ENCODE results near the gene GLCE.
"Not testable (repeated sequence)": the region's sequence is repeated elsewhere in the genome, so short reads cannot be mapped to it uniquely, and the experiment has no call there.

The GLCE gene

DNA sequence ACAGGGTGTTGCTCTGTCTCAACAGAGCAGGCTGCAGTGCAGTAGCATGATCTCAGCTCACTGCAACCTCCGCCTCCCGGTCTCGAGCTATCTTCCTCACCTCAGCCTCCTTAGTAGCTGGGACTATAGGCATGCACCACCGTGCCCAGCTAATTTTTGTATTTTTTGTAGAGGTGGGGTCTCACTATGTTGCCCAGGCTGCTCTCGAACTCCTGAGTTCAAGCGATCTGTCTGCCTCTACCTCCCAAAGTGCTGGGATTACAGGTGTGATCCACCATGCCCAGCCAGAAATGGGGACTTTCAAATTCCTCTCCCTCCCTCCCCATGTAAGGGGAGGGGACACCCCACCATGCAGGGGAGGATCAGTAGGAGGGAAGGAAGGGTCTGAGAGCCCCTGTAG is 141.7 kb downstream of the GLCE start:
- DNase-seq: not testable (repeated sequence)

DNA sequence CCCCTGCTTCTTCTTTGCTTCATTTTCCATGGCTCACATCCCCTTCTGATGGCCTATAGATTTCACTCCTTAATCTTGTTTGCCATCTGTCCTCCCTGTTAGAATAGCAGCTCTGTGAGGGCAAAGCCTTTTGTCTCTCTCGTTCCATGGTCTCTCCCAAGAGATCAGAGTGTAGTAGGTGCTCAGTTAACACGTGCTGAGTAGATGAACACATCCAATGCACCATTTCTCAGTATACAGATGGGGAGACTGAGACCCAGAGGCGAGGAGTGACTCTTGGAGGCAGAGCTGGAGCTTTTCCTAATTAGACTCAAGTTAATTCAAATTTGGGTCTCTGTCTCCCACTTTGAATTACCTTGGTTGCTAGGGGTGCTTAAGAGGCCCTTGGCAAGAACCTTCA is 142.5 kb downstream of the GLCE start:
- no peak for DNase-seq

DNA sequence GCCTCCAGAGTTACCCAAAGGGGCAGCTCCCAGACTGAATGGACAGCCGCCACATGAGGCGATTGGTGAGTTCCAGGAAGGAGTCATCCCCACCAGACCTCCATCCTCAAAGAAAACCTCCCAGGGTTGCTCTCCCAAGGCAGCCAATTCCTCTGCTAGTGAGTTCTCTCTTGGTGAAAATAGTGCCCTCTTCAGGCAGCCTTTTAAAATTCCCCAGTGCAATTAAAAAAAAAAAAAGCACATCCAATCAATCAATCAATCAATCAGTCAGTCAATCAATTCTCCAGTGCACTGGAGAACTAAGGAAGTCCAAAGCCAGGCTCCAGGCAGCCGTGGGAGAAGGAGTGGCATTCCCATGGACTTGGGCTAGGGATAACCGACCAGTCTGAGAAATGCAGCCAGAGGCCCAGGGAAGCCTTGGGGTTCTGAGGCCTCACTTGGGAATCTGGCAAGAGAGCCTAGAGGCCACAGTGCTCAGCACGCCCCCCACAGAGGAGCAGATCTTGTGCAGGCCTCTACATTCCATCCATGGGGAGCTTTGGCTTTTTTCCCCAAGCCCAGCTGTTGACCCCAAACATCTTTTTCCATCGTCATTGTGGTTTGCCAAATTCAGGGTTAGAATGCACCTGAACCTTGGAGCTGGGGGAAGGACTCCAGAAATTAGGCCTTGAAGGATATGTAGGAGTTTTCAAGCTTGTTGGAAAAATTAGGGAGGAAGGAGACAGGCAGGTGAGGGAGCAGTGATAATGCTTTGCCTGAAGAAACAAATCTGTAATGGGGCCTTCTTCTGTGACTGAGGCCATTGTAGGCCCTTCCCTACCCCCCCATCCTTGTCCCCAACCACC is 143.1 kb downstream of the GLCE start:
- DNase-seq: no peak

DNA sequence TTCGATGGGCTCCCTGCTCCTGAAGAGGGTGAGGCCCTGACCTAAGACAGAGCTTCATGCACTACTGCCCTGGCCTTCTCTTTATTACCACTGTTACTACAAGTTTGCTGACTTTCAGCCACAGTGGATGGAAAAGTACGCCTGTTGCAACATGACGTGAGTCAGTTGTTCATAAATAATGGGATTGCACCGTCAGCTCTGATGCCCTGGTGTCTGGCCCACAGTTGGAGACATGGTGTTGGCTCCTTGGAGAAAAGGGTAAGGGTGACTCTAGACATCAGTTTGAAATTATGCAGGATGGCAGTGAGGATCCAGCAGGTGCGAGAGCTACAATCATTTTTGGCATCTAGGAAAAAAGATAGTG is 143.7 kb downstream of the GLCE start:
- no peak for DNase-seq

DNA sequence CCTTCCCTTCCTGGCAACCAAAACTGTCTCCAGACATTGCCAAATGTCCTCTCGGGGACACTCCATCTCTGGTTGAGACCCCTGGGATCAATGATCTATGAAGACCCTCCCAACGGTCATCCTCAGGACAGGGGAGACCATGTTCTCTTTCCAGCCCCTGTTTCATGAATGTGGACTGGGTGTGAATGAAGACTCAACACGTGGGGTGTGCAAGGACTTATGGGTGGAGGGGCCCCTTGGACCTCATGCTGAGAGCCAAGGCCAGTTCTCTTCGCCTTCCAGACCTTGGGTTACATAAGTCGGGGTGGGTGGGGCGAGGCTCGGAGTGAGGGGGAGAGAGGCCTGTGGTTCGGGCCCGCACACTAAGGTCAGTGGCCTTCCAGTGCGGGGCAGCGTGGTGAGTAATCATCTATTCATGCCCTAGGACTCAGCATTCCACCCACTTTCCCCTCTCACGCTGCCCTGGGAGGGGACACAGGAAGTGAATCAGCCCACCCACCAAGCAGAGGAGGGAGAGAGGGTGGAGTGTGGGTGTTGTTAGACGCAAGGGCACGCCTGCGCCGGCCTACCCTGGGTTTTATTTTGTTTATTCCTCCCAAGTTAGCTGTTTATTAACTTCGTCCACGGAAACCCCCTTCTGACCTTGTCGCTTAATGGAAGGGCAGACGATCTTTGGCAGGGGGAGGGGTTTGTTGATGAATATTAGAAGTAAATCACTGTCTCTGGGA is 144.9 kb downstream of the GLCE start:
- DNase-seq: no peak

DNA sequence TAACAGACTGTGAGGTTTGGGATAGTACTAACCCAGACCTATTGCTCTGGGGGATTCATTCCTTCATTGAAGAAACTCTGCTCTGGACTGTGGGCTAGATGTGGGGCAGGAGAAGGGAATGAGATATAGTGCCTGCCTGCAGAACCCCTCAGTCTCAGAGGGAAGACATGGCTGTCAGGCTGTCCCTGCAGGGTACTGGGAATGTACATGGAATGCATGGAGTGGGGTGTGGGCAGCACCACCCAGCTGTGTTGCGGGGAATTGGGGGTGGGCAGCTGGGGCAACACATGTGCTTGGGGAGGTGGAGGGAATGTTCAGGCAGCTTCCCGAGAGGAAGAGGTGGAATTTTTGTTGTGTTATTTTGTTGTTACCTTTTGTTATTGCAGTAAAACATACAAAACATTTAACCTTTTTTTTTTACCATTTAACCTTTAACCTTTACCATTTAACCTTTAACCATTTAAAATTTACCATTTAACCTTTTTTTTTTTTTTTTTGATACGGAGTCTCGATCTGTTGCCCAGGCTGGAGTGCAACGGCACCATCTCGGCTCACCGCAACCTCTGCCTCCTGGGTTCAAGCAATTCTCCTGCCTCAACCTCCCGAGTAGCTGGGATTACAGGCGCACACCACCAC is 145.6 kb downstream of the GLCE start:
- DNase-seq: no peak

DNA sequence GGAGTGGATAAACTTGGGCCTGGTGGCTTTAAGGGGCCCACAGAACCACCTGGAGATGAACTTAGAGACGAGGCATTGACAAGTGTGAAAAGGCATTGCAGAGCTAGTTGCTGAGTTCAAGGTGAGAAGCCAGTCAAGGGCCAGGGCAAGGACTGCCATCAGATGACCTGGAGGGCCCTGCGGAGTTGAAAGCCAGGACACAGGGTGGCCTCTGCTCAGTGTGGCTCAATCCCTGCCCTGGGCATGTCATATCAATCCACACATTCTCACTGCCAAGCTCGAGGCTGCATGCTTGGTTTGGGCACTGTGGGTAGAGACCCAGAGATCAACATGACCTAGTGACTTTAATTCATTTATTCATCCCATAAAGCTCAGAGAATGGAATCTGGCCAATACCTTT is 147.5 kb downstream of the GLCE start:
- no peak for DNase-seq

DNA sequence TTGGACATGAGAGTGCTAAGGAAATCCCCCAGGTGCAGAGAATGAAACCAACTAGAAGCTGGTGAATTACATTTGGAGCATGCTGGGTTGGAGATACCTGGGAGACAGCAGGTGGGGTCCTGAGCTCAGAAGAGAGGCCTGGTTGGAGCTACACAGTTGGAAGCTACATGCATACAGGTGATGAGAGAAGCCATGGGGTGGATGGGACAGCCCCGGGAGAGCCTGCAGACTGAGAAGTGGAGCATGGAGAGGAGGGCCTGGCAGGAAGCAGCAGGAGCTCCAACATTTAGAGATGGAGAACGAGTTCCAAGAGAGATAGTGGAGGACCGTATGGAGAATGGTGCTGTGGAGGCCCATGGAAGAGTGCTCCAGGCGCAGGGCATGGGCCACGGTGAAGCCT is 148.5 kb downstream of the GLCE start:
- DNase-seq: no peak

DNA sequence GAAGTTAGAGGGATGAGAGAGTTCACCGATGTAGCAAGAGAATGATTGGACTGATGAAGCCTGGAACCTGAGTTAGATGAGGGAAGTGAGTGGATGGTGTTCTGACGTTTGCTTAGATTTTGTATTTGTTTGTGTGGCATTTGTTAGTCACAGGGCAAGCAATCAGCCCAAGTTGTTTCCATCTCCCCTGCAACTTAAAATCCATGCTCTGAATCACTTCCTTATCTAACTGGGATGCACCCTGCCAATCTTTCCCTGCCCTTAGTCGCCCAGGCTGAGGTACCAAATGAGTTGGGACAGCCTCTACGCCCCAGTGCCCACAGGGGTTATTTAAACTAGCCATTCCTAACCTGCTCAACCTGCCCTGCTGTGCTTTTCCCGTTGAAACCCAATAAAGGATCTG is 150.9 kb downstream of the GLCE start:
- no peak for DNase-seq

DNA sequence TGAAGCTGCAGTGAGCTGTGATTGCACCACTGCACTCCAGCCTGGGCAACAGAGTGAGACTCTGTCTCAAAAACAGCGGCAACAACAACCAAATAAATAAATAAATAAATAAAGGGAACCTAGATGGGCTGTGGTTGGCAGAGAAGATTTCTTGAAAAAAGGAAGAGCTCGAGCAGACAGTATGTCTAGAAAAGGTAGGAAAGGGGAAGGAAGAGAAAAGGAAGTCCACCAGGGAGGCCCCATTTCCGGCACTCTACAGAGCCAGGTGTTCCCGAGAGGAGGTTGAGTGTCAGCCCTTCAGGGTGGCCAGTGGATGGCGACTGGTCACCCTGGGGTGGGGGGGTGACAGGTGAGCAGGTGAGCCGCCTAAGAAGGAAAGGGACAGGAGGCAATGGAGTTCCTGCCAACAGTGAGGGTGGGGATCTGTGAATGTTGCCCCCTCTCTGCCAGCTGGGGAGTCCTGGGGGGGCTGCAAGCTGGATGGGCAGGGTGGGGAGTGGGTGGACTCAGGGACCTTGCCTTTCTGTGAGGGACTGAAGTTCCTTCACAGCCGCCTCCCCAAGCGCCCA is 153.1 kb downstream of the GLCE start:
- no peak for DNase-seq

DNA sequence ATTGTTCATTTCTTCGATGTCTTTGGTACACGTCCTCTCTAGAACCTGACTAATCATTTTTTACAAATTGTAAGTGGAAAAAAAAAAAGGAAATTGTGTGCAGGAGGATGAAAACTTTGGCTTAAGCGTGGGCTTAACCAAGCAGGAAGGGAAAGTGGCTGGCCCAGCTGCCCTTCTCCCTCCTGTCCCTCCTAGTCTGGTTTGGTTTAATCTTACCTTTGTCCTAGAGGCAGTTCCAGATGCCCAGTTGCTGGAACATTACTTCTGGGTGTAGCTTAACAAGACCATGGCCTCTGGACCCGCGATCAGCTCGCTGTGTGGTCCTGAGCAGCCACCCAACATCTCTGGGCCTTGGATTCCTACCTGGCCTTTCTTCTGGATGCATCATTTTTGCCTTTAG is 153.7 kb downstream of the GLCE start:
- DNase-seq: no peak

DNA sequence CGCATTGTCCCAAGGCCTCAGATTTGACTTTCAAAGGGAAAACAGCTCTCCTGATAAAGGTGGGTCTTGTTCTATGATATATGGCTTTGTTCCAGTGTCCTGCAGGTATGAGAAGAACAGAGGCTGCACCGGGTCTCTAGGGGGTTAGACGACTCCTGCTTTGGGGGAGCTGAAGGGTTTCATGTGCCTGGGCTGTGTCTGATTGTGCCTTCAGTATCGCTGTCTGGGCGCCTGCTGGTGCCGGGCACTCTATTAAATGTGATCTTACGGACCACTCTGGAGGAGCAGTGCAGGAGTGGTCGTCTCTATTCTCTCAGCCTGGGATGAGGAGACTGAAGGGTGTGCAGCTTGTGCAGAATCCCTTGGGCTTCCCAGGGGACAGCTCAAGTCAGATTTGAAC is 154.3 kb downstream of the GLCE start:
- no peak for DNase-seq

DNA sequence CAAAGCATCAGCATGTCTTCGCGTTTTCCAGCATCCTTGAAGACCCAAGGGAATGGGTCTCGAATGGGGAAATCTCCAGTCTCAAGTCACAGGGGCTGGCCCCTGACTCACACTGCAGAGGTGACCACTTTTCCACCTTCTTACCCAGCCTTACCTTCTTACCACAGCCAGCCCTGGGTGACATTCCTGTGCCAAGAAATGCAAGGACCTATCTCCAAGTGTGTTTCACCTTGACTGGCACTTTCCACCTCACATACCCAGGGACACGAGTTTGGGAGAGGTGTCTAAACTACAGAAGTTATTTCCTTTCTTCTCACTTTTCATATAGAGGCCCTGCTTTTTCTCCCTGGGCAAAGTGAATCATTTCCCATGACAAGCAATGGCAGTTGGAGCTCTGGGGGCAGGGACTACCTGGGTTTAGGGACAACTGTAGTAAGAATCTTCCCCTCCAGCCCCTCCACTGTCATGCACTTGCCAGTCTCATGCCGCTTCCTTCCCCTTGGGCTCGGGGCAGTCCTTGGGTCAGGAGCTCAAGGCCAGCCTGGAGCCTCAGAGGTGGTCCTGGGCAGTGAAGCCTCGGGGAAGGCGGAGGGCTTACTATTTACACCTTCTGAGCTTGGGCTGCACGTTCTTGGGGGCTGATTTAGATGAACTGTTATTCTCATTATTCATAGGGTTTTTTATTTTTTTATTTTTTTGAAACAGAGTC is 155.1 kb downstream of the GLCE start:
- no peak for DNase-seq

DNA sequence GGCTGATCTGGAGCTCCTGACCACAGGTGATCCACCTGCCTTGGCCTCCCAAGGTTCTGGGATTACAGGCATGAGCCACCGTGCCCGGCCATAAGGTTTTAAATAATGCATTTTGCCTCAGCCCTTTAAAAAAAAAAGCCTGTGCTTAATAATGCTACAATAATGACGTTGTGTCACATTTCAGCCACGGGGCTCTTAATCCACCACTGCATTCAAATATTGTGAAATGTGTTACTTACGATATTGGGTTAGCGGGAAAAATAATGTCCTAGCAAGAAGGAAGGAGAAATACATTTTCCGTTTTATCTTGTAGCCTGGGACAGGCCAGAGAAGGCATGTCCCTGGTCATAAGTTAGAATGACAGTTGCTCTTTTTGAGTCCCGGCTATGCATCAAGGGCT is 155.9 kb downstream of the GLCE start:
- no peak for DNase-seq

DNA sequence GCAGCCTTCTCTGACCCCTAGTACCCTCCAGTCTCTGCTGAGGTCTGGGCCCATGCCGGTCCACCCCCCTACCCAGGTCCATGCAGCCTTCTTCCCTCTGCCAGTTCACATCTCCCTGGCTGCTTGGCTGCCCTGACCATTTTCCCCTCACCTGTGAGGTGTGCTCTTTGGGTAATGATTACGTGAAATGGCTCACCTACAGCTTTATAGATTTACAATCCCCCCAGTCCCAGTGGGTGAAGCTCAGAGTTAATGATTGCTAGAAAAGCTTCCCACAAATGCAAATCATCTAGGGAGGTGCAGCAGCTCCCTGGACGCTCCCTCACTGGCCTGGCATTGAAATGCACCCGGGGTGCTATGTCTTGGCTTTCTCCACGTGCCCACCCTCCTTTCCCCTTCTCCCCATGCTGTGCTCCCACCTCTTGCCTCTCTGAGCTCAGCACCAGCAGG is 157.0 kb downstream of the GLCE start:
- DNase-seq: no peak

DNA sequence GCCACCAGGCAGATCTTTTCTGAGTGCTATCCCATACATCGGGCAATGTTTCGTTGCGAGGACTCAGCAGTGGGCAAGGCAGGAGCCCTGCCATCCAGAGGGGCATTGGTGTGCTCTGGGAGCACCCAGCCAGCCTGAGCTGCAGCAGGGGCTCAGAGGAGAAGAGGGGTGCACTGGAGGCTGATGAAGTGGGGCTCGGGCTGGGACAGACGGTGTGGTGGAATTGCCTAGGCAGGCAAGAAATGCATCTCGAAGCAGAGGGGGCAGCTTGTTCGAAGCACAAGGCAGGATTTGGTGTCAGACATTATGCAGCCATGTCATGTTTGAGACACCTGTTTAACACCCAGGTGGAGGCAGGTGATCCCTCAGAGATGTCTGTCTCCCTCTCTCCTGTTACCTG is 157.6 kb downstream of the GLCE start:
- DNase-seq: no peak

DNA sequence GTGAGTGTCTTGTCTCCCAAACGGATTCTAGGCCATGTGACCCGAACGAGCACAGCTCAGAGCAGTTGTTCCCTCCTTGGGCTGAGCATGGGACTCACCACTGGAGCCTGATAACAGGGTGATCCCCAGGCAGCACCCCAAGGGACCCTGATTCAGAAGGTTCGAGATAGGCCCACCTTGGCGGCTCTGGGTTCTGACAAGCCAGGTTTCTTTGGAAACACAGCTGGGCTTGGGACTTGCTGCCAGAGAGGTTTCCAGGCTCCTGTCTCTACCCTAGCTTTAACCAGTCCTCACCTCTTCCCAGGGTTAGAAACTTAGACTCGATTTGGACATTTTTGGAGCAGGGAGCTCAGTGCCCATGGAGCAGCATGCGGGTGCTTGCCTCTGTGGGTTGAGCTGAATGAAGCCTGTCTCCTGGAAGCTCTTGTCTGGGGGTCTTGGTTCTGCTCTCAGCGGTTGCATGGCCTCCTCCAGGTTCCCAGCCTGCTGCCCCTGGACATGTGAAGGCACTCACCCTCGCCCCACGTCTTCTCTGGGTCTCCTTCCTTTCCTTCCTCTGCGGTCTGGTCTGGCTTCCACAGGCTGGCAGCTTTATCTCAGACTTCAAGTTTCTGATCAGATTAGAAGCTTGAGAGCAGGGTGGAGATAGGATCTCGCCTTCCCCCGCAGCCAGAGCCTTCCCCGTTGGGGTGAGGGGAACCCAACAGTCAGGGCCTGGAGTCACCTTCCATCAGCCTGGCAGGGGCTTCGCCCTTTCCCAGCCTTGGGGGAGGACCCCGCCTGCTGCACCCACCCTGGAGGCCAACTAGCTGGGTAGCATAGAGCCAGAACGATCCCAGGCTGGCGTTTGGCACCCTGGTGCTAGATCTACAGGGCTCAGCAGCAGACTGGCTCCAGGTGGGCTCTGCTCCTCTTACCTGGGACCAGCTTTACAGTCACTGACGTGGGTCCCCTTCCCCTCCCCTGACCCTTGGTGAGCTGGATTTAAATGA is 159.2 kb downstream of the GLCE start:
- no peak for DNase-seq

DNA sequence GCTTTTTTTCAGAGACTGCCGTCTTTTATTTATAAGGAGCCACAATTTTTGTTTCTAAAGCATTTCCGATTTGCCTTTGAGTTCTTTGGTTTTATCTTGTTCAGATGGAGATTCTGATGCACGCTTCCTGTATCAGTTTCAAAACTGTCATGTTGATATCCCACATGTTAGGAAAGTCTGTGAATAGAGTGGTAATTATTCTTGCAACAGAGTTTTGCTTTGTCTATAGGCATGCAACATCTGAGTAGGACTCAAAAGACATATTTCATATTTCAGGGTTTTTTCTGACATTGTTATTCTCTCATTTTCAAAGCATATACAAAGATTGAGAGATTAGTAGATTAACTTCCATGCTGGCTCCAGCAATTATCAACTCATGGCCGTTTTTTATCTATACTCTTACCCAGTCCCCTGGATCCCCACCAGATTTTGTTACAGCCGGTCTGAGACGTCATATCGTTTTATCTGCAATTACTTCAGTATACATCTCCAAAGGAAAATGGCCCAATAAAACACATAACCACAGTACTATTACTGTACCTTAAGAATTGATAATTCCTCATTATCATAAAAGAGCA is 160.6 kb downstream of the GLCE start:
- DNase-seq: no peak
